ENCODE data around the gene TRAF7.

The TRAF7 gene

GRCh38 chr16:2226245-2226793 lies 70.7 kb downstream of the TRAF7 start:
- no peak for FAIRE-seq

GRCh38 chr16:2226918-2227317 lies 71.3 kb downstream of the TRAF7 start:
- FAIRE-seq = no peak
